Measurements from ENCODE around the gene PCGF3.
A peak's percentile ranks its signal among the peaks of the same experiment; 100 is the strongest.
"Not testable (repeated sequence)": the region's sequence is repeated elsewhere in the genome, so short reads cannot be mapped to it uniquely, and the experiment has no call there.

The PCGF3 gene

DNA sequence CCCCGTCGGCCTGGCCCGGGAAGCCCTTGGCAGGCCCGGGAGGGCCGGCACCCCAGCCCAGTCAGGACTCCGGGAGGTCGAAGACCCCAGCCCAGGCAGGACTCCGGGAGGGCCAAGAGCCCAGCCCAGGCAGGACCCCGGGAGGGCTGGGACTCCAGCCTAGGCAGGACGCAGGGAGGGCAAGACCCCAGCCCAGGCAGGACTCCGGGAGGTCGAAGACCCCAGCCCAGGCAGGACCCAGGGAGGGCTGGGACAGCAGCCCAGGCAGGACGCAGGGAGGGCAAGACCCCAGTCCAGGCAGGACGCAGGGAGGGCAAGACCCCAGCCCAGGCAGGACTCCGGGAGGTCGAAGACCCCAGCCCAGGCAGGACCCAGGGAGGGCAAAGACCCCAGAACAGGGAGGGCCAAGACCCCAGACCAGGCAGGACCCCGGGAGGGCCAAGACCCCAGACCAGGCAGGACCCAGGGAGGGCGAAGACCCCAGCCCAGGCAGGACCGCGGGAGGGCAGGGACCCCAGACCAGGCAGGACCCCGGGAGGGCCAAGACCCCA is 526 bp downstream of the PCGF3 start:
- not testable (repeated sequence) for DNase-seq

DNA sequence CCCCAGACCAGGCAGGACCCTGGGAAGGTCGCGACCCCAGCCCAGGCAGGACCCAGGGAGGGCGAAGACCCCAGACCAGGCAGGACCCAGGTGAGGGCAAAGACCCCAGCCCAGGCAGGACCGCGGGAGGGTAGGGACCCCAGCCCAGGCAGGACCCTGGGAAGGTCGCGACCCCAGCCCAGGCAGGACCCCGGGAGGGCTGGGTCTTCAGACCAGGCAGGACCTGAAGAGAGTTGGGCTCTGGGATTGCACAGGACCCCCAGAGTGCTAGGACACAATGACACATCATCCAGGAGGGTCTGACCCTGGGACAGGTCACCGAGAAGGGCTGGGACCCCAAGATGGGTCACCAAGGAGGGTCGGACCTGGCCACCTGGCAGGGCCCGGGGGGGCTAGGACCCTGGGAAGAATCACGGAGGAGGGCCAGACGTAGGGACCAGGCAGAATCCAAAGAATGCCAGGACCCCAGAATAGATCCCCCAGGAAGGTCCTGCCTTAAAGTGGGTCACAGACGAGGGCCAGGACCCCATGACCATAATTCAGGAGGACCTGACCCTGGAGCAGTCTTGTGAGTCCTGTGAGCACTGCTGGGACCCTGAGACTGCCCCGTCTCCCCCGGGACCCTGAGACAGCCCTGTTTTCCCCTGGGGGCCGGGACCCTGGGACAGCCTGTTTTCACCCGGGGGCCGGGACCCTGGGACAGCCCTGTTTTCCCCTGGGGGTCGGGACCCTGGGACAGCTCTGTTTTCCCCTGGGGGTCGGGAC is 1.4 kb downstream of the PCGF3 start:
- no peak for DNase-seq

DNA sequence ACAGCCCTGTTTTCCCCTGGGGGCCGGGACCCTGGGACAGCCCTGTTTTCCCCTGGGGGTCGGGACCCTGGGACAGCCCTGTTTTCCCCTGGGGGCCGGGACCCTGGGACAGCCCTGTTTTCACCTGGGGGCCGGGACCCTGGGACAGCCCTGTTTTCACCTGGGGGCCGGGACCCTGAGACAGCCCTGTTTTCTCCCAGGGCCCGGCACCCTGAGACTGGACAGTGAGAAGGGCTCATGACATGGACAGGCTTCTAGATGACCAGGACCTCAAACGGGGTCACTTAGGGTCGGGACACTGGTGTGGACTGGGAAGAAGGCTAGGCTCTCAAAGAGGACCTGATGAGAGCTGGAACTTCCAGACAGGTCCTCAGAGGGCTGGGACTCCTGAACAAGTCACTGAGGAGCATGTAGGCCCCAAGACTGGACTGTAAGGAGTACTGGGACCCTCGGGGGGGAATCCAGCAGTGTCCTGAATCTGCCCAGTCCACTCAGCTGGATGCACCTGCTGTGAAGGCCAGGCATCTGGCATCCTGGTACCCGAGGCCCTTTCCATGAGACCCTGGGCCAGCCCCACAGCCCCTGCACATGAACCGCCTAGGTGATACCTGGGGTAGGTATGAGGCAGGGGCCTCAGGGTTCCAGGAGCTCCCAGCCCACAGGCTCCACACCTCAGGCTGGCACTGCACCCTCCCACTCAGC is 2.4 kb downstream of the PCGF3 start:
- DNase-seq = no peak

DNA sequence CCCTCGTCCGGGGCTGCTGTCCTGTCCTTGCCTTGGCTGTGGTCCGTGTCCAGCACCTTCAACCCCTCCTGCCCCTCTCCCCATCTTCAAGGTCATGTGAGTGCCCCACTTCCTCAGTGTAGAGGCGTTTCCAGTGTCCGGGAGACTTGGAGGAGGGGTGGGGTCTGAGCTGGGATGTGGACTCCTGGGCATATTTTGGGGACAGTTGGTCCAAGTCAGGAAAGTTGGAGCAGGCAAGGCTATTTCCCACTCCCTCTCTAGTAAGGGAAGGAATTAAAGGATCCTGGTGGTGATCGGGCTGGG is 3.0 kb downstream of the PCGF3 start:
- DNase-seq = no peak

DNA sequence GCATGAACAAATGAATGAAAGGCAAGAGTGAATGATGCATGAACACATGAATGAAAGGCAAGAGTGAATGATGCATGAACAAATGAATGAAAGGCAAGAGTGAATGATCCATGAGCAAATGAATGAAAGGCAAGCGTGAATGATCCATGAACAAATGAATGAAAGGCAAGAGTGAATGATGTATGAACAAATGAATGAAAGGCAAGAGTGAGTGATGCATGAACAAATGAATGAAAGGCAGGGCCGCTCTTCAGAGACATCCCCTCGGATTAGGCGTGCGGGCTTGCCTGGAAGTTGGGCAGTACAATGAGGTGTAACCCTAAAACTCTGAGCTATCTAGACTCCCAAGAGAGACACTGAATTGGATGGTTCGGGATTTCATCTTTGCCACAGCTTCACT is 3.7 kb downstream of the PCGF3 start:
- DNase-seq = no peak

DNA sequence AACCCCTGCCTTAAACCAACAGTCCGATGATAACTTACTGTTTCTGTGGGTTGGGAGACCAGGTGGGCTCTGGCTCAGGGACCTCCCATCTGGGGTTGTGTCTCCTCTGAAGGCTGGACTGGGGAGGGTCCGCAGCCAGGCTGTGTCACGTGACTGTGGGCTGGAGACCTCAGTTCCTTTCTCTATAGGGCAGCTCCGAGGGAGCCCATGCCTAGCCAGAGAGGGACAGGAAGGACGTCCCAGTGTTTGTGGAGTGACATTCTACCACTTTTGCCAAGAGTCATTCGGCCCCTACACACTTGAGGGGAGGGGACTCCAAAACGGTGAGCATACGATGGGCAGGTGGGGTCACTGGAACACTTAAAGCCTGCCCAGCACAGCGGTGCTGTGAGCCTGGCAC is 4.5 kb downstream of the PCGF3 start:
- no peak for DNase-seq

DNA sequence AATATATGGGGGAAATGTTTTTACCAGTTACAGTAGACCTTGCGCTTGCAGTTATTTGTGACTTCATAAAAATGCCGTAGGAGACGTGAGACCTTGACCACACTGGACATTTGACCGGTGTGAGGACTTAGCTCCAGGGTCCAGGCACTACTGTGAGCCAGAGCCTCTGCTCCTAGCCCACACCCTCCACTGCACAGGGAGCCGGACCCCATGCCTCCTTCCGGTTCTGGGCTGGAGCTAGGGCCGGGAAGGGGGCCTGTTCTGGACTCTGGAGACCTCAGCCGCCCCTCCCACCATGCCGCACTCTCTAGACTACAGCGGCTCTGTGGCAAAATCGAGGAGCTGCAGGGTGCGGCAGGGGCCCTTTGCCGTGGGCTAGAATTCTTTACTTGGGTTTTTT is 5.3 kb downstream of the PCGF3 start:
- no peak for DNase-seq

DNA sequence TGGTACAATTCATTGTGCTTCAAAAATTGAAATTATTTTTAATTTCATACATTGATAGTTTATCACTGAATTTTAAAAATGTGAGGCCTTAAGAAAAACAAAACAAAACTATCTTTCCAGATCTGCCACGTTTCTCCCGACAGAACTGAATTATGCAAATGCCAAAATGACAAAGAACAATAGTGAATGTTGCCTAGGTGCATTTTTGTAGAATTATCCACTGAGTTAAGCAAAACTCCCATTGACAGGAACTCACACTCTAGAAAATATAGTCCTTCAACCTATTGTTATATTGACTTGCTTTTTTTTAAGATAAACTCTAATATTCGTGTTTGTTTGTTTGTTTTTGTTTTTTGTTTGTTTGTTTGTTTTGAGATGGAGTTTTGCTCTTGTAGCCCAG is 6.5 kb downstream of the PCGF3 start:
- DNase-seq = no peak

DNA sequence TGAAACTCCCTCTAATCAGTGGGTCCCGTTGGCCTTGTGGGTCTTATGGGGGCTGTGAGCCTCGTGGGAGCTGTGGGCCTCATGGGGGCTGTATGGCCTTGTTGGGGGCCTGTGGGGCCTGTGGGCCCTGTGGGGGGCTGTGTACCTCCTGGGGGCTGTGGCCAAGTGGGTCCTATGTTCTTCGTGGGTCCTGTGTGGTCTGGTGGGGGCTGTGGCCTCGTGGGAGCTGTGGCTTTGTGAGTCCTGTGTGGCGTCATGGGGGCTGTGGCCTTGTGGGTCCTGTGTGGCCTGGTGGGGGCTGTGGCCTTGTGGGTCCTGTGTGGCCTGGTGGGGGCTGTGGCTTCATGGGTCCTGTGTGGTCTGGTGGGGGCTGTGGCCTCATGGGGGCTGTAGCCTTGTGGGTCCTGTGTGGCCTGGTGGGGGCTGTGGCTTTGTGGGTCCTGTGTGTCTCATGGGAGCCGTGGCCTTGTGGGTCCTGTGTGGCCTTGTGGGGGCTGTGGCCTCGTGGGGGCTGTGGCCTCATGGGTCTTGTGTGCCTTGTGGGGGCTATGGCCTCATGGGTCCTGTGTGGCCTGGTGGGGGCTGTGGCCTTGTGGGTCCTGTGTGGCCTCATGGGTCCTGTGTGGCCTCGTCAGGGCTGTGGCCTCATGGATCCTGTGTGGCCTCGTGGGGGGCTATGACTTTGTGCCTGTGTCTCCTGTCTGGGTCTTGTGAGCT is 7.4 kb downstream of the PCGF3 start:
- DNase-seq = no peak

DNA sequence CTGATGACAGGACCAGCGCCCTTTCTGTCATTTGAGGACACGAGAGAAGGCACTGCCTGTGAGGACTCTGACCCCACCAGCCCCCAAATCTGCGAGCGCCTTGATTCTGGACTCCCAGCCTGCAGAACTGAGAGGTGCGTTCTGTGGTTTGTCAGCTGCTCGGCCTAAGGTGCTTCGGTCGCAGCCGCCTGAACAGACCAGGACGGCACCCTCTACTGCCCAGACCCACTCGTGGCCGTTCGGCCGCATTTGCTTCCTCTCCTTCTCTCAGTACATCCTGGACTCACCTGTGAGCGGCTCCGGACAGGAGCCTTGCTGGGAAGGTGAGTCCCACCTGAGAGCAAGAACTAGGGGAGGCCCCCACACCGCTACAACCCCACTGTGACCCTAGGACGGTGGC is 8.5 kb downstream of the PCGF3 start:
- DNase-seq = no peak

DNA sequence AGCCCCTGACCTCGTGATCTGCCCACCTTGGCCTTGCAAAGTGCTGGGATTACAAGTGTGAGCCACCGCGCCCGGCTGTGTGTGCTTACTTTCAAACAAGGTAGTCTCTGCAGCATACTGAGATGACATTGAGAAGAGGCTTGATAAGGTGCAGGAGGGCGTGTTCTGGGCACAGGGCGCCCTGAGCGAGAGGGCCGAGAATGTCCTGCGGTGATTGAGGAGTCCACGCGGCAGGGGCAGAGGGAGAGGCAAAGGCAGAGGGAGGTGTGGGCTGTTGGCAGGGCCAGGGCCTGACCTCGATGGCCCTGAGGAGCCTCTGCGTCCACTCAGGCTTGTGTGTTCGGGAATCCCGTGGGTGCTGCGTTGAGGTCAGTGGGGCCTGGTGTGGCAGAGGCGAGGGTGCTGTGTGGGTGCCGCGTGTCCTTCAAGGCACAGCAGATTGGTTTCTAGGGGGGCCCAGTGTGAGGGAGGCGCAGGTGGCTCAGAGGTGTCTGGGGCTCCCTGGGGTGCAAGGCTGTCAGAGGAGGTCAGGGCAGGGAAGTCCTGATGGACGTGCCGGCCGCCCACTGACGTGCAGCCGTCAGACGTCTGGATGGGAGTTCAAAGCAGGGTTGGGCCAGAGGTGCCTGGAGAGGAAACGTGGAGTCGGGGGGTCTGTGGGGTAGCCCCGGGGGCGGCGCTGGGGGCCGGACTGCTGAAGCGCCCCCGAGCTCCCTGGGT is 12.1 kb downstream of the PCGF3 start:
- DNase-seq = no peak

DNA sequence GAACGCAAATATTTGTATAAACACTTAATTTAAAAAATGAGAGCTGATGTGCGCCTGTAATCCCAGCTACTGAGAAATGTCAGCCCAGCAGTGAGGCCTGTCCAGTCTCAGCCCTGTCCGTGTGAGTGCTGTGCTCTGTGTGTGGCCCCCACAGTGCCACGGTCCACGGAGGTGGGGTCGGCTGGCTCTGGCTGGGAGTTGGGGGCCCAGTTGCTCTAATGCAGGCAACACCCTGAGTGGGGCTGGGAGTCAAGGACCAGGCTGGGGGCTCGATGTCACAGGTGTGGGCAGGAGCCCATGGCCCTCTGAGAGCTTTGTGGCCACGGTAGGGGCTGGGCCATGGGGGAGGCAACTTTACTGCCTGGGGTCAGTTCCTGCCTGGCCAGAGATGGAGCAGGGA is 12.8 kb downstream of the PCGF3 start:
- no peak for DNase-seq

DNA sequence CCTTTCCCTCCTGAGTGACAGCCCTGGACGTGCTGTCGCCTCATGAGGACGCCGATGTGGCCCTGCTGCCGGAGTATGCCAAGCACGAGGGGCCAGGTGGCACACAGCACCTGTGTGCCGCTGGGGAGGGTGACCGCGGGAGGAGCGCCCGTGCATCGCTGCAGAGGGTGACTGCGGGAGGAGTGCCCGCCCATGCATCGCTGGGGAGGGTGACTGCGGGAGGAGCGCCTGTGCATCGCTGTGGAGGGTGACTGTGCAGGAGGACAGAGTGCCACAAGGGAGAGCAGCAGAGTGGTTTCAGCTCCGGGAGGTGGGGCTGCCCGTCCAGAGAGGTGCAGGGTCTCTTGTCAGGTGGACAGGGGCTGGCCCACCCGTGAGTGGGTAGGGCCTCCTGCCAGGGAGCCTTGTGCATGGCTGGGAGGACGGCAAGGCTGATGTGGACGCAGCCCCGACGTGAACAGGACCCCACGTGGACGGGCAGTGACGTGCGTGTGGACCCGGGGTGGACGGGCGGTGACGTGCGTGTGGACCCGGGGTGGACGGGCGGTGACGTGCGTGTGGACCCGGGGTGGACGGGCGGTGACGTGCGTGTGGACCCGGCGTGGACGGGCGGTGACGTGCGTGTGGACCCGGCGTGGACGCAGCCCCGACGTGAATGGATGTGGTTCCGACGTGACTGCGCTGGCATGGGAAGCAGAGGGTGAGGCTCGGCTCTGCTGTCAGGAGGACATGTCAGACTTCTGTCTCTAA is 14.7 kb downstream of the PCGF3 start:
- no peak for DNase-seq

DNA sequence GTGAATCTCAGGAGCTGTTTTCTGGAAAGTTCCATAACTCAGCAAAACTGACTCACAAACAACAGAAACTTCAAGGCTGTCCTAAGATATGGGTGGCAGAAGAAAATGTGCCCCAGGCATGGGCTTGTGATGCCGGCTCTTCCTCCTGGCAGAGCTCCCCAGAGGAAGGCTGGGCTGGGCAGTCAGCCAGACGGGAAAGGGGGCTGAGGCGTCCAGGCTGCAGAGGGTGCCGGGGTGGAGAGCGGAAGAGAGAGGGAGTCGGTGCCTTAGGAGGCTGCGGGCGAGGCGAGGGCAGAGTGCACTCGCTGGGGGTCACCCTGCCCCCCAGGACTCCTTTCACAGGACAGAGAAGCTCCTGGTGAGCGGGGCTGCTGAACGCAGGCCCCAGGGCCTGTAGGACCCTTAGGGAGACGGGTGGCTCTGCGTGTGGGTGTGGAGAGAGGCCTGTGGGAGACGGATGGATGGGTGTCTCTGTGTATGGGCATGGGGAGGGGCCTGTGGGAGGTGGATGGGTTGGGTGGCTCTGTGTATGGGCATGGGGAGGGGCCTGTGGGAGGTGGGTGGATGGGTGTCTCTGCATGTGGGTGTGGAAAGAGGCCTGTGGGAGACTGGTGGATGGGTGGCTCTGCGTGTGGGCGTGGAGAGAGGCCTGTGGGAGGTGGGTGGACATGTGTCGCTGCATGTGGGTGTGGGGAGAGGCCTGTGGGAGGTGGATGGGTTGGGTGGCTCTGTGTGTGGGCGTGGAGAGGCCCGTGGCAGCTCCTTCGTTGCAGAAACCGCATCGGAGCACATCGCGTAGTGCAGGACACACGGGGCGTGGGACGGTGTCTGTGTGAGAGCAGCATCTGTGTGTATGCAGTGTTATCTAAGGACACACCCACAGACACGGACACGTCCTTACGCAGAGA is 15.9 kb downstream of the PCGF3 start:
- DNase-seq = peak; percentile 22

DNA sequence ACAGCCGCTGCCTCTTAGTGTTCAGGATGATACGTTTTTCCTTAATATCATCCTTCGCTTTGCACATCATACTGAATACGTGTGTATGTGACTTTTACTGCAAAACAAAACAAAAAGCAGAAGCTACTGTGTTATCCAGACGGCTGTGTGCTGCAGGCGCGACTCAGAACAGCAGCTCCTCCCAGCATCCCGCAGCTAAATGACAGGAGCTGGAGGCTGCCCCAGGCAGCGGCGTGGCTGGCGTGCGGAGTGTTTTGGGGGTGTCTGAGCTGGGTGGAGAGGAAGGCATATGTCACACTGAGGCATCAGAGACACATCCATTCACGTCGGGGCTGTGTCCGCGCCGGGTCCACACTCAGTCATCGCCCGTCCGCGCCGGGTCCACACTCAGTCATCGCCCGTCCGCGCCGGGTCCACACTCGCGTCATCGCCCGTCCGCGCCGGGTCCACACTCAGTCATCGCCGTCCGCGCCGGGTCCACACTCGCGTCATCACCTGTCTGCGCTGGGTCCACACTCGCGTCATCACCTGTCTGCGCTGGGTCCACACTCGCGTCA is 16.6 kb downstream of the PCGF3 start:
- no peak for DNase-seq

DNA sequence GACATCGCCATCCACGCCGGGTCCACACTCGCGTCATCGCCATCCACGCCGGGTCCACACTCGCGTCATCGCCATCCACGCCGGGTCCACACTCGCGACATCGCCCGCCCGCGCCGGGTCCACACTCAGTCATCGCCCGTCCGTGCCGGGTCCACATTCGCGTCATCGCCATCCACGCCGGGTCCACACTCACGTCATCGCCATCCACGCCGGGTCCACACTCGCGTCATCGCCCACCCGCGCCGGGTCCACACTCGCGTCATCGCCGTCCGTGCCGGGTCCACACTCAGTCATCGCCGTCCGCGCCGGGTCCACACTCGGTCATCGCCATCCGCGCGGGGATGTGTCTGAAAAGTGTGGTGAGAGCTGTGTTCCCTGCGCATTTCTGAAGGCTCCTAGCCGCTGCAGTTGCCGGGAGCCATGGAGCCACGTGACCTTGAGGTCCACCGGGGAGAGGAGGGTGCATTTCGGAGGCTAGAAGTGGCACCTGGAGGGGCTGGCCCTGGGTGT is 17.3 kb downstream of the PCGF3 start:
- no peak for DNase-seq

DNA sequence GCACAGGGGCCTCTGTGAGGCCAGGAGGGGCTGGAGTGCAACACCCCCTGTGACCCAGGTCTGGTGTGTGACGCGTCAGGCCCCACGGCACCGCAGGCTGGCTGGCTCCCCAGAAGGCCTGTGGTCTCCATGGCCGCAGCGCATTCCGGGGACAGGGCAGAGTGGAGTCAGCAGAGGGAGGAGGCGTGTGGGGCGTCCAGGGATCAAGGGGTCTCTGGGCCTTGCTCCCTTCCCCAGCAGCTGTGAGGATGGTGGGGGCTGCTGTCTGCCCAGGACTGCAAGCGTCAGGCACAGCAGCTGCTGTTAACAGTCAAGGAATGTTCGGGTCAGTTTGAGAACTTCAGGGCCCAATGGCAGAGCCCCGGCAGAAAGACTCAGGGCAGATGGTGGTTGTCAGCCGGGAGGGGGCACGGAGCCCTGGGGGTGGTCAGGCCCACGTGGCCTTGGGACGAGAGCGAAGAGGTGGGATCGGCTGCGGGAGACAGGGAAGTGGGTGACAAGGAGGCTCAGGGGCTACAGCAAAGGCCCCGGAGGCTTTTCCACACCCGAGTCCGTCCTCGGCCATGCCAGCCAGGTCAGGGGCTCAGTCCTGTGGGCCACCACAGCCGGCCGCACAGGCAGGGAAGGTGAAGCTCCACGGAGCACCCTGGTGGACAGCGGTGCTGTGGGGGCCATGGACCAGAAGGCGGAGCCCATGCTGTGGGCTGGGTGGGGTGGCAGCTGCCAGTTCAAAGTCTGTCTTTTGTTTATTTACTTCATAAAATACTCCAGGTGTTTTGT is 18.3 kb downstream of the PCGF3 start:
- DNase-seq = no peak

DNA sequence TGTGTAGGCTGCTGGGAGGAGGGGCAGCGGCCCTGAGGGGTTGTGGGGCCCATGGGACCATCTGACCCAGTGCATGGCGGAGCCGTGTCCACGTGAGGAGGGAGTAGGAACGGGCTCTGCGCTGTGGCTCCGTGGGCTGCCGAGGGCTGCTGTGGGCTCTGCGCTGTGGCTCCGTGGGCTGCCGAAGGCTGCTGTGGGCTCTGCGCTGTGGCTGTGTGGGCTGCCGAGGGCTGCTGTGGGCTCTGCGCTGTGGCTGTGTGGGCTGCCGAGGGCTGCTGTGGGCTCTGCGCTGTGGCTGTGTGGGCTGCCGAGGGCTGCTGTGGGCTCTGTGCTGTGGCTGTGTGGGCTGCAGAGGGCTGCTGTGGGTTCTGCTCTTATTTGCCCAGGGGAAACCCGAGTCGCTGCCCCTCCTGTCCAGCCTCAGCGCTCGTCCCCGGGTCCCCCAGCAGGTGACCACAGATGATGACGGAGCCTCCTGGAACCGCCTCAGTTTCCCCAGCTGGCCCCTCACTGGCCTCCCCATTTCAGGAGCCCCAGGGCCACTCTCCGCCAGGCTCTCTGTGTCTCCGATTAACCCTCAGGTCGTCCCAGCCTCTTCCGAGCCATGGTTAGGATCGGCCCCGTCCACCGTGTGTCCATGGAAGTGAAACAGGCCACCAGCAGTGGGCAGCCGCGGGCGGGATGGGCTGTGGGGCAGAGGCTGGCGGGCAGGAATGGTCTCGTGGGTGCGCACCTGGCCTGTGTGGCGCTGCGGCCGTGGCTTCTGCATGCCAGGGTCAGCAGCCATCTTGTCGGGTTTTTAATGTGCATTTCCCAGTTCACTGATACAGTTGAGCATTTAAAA is 20.0 kb downstream of the PCGF3 start:
- DNase-seq = no peak

DNA sequence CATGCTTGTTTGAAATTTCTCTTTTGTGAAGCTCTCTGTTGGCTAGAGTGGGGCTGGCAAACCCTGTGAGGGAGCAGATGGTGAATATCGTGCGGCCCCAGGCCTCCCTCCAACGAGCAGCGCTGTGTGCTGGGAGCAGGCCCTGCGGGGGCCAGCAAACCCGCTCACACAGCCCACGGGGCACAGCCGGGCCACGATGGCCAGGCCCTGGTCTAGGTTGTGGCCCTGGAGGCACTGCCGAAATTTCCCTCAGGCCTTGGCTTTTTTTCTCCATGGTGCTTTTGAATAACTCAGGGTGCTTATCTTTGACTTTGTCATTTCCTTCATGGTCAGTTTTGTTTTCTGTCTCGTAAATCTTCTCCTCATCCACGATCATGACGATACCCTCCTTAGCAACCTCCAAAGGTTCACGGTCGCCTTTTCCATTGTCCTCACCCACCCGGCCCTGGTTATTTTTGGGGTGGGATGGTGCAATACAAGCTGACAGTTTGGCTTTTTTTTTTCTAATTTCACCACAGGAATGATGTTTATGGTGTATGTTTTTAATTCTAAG is 20.7 kb downstream of the PCGF3 start:
- DNase-seq = peak; percentile 40

Data from hematopoietic multipotent progenitor cell treated with erythropoietin and hydrocortisone succinate and interleukin-3 and kit ligand, for 6 days (in vitro differentiated cells).